ENCODE data around the gene MAPK14.

Gene MAPK14

DNA sequence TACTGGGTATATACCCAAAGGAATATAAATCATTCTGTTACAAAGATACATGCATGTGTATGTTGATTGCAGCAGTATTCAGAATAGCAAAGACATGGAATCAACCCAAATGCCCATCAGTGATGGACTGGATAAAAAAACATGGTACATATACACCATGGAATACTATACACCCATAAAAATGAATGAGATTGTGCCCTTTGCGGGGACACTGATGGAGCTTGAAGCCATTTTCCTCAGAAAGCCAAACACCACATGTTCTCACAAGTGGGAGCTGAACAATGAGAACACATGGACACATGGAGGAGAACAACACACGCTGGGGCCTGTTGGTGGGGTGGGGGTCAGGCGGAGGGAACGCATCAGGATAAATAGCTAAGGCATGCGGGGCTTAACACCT, 61.4 kb downstream of the MAPK14 start:
- in situ Hi-C loops (cut with HindIII; ENCODE audit: low pct_ligation_motif_present, low sequenced_read_pairs), result no loop called here
- H3K27ac ChIP-seq, result no peak overlapping the region
- H3K27me3 ChIP-seq (replicated peaks), result no peaks in the 10 kb centered on the region
- H3K4me3 ChIP-seq (ENCODE audit: low read depth, low read length), result no peak overlapping the region
- DNase-seq, result no peak
- H3K36me3 ChIP-seq (replicated peaks), result peaks cover 12% of the 10 kb centered on the region
- TF ChIP-seq CTCF (IDR thresholded peaks at IDR 0.05; ENCODE audit: low read depth, low read length, missing control alignments), result no peak

- Histone ChIP-seq H3K27ac (no peak overlapping the region), H3K4me3 (ENCODE audit: low read depth, low read length) (no peak overlapping the region), H3K27me3 (replicated peaks) (no peaks in the 10 kb centered on the region), H3K36me3 (replicated peaks) (peaks cover 13% of the 10 kb centered on the region)
- TF ChIP-seq CTCF (IDR thresholded peaks at IDR 0.05; ENCODE audit: low read depth, low read length, missing control alignments), result no peak
- in situ Hi-C loops (cut with HindIII; ENCODE audit: low pct_ligation_motif_present, low sequenced_read_pairs), result no loop called here
- no peak for DNase-seq
Observed at GRCh38 chr6:36094238-36094637, 66.6 kb downstream of the MAPK14 start.

GRCh38 chr6:36094753-36095496, 67.3 kb downstream of the MAPK14 start:
- Histone ChIP-seq H3K27ac (no peak overlapping the region), H3K27me3 (replicated peaks) (no peaks in the 10 kb centered on the region), H3K36me3 (replicated peaks) (peaks cover 13% of the 10 kb centered on the region), H3K4me3 (ENCODE audit: low read depth, low read length) (no peak overlapping the region)
- in situ Hi-C loops (cut with HindIII; ENCODE audit: low pct_ligation_motif_present, low sequenced_read_pairs), result no loop called here
- DNase-seq, result peak; percentile 70
- peak; percentile 96 for TF ChIP-seq CTCF (IDR thresholded peaks at IDR 0.05; ENCODE audit: low read depth, low read length, missing control alignments)

DNA sequence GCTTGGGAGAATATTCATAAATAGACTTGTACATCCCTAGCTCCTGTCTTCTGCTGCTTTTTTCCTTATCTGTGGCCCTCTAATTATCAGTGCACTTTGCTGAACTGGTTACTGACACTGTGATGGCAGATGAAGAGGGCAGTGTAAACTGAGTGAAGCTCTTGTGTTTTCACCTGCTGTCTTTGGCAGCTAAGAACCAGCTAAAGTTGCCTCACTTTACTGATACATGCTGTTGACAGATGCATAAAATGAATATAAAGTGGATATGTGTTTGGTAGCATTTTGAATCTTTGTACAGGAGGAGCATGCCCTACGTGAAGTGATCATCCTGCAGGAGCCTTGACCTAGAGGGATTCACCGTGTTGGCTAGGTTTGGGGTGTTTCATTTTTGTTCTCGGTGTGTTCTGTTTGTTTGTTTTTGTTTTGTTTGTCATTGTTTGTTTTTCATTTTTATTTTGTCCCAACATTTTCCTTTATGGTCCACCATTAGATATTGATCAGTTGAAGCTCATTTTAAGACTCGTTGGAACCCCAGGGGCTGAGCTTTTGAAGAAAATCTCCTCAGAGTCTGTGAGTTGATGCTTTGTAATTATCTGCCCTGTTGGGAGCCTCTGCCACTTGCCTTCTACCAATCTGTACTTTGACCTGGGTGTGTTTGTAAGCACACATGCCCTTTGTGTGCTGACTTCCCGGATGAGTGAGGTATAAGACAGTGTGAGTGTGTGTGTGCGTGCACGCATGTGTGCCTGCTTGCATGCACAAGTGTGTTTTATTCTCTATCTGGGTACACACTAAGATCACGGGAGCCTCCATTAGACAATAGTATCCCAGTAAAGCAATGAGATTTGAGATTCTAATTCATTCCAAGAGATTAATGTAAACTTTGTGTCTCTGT, 68.1 kb downstream of the MAPK14 start:
- in situ Hi-C loops (cut with HindIII; ENCODE audit: low pct_ligation_motif_present, low sequenced_read_pairs), result no loop called here
- Histone ChIP-seq H3K27me3 (replicated peaks) (no peaks in the 10 kb centered on the region), H3K36me3 (replicated peaks) (peaks cover 16% of the 10 kb centered on the region), H3K4me3 (ENCODE audit: low read depth, low read length) (no peak overlapping the region), H3K27ac (no peak overlapping the region)
- no peak for DNase-seq
- TF ChIP-seq CTCF (IDR thresholded peaks at IDR 0.05; ENCODE audit: low read depth, low read length, missing control alignments), result no peak

DNA sequence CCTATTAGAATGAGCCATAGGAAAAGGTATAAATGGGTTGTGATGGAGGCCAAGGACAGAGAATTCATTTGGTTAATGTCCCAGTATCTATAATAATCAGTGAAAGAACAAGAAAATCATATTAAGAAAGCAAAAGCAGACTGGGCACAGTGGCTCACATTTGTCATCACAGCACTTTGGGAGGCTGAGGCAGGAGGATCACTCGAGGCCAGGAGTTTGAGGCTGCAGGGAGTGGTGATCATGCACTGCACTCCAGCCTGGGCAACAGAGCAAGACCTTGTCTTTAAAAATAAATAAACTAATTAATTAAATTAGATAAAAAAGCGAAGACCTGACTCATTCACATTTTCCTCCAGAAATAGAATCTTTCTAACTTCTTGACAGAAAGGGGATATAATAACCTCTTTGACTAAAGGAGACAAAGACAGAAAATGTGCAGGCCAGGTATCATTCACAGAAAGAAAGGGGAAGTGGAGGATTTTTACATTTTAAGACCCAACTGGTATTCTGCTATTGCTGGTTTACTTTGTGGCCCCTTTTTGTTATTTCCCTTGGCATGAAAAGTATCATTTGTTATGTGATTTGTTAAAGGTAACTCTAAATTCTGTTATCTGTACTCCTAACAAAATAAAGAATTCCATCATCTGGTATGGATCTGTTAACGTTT, 70.8 kb downstream of the MAPK14 start:
- no peak for TF ChIP-seq CTCF (IDR thresholded peaks at IDR 0.05; ENCODE audit: low read depth, low read length, missing control alignments)
- DNase-seq, result no peak
- in situ Hi-C loops (cut with HindIII; ENCODE audit: low pct_ligation_motif_present, low sequenced_read_pairs), result no loop called here
- H3K27me3 ChIP-seq (replicated peaks), result no peaks in the 10 kb centered on the region
- no peak overlapping the region for H3K4me3 ChIP-seq (ENCODE audit: low read depth, low read length)
- H3K27ac ChIP-seq, result no peak overlapping the region
- H3K36me3 ChIP-seq (replicated peaks), result peaks cover 23% of the 10 kb centered on the region
